ENCODE data around the gene LYST. TPM values are rescaled to one million over a fixed set of nuclear protein-coding genes. Genes with fewer than 3 reads are reported as not detected.

LYST gene
- total RNA-seq, 1 donor from 2014 or later: 24.5 TPM

DNA sequence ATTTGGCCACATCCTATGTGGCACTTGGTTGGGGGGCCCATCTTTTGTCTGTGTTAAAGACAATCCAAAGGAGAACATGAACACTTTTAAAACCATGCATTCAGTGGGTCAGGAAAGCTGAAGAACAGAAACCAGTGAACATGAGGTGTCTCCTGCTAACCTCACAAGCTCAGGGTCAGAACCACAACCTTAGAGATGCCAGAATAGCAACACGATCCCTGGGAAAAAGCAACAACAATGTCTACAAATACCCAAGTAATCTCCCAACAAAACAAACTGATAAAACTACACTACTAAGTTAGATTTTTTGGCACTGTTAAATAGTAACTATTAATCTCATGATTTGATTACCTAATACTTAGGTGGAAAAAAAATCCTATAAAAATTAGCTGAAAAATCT, 183.1 kb downstream of the LYST start:
- Histone ChIP-seq H3K4me3 (ENCODE audit: low read length in 3 of 3) (no peak overlapping the region), H3K9ac (ENCODE audit: low read depth in 1 of 3, low read length in 3 of 3) (no peak overlapping the region), H3K27ac (ENCODE audit: low read depth, low read length) (no peak overlapping the region), H3K4me1 (ENCODE audit: control insufficient read depth in 3 of 3, insufficient read depth in 3 of 3, low read length in 3 of 3) (no peaks in the 10 kb centered on the region), H3K9me3 (ENCODE audit: control insufficient read depth in 3 of 3, low read length in 3 of 3) (no peaks in the 10 kb centered on the region), H3K36me3 (ENCODE audit: control insufficient read depth in 3 of 3, insufficient read depth in 3 of 3, low read length in 3 of 3) (peaks cover 3 to 10% (median 8%) of the 10 kb centered on the region in 3 donors), H3K27me3 (ENCODE audit: control insufficient read depth in 3 of 3, insufficient read depth in 3 of 3, low read length in 3 of 3) (no peaks in the 10 kb centered on the region)

DNA sequence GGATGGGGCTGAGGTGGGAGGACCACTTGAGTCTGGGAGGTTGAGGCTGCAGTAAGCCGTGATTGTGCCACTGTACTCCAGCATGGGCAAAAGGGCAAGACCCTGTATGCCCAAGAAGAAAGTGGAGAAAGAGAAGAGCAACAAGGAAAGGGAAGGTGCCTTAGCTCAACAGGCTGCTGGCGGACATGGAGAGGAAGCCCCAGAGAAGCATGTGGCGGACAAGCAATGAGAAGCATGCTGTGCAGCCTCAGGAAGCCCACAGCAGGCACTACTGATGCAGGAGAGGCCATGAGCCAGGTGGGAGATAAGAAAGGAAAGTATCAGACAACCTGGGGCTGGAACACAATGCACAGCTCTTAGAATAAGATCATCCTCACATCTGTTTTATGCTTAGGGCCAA, 184.5 kb downstream of the LYST start:
- Histone ChIP-seq H3K4me1 (ENCODE audit: control insufficient read depth in 3 of 3, insufficient read depth in 3 of 3, low read length in 3 of 3) (no peaks in the 10 kb centered on the region), H3K9ac (ENCODE audit: low read depth in 1 of 3, low read length in 3 of 3) (no peak overlapping the region), H3K27ac (ENCODE audit: low read depth, low read length) (no peak overlapping the region), H3K4me3 (ENCODE audit: low read length in 3 of 3) (no peak overlapping the region), H3K27me3 (ENCODE audit: control insufficient read depth in 3 of 3, insufficient read depth in 3 of 3, low read length in 3 of 3) (no peaks in the 10 kb centered on the region), H3K36me3 (ENCODE audit: control insufficient read depth in 3 of 3, insufficient read depth in 3 of 3, low read length in 3 of 3) (peaks cover 3 to 8% (median 7%) of the 10 kb centered on the region in 3 donors), H3K9me3 (ENCODE audit: control insufficient read depth in 3 of 3, low read length in 3 of 3) (no peaks in the 10 kb centered on the region)

DNA sequence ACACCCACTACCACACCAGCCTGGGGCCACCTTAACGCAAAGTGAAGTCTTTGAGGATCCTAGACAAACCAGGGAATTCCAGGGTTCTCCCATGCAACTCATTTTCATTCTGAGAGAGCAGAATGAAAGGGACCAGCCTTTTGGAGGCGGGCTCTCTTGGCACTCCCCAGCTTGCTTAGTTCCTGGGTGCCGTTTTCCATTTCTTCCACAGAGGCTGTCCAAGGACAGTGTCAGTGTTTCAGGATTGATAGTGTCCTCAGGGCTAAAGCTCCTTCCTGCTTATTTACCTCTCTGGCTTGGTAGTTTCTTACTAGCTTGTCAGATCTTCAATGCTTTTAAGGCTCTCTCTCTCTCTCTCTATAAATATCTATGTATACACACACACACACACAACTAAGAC, 187.1 kb downstream of the LYST start:
- Histone ChIP-seq H3K27ac (ENCODE audit: low read depth, low read length) (no peak overlapping the region), H3K36me3 (ENCODE audit: control insufficient read depth in 3 of 3, insufficient read depth in 3 of 3, low read length in 3 of 3) (peaks cover 15 to 23% (median 21%) of the 10 kb centered on the region in 3 donors), H3K4me1 (ENCODE audit: control insufficient read depth in 3 of 3, insufficient read depth in 3 of 3, low read length in 3 of 3) (no peaks in the 10 kb centered on the region), H3K9ac (ENCODE audit: low read depth in 1 of 3, low read length in 3 of 3) (no peak overlapping the region), H3K27me3 (ENCODE audit: control insufficient read depth in 3 of 3, insufficient read depth in 3 of 3, low read length in 3 of 3) (no peaks in the 10 kb centered on the region), H3K4me3 (ENCODE audit: low read length in 3 of 3) (no peak overlapping the region), H3K9me3 (ENCODE audit: control insufficient read depth in 3 of 3, low read length in 3 of 3) (no peaks in the 10 kb centered on the region)

DNA sequence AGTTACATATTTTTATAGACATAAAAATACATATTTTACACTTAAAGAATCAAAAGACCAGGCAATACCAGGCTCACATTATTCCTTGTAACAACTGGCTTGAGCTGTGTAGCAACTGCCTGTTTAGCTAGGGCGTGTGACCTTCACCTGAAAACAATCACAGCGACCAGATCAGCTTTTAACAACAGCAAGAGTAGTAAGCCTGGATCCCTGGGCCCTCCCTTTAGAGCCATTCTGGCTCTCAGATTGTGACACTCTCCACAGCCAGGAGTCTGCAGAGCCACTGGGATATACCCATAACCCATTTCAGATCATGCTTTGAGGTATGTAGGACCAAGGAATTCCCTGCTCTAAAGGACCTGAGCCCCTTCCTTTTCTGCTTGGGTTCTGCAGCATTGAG, 187.7 kb downstream of the LYST start:
- Histone ChIP-seq H3K4me1 (ENCODE audit: control insufficient read depth in 3 of 3, insufficient read depth in 3 of 3, low read length in 3 of 3) (no peaks in the 10 kb centered on the region), H3K27me3 (ENCODE audit: control insufficient read depth in 3 of 3, insufficient read depth in 3 of 3, low read length in 3 of 3) (no peaks in the 10 kb centered on the region), H3K4me3 (ENCODE audit: low read length in 3 of 3) (no peak overlapping the region), H3K9ac (ENCODE audit: low read depth in 1 of 3, low read length in 3 of 3) (no peak overlapping the region), H3K9me3 (ENCODE audit: control insufficient read depth in 3 of 3, low read length in 3 of 3) (no peaks in the 10 kb centered on the region), H3K36me3 (ENCODE audit: control insufficient read depth in 3 of 3, insufficient read depth in 3 of 3, low read length in 3 of 3) (peaks cover 15 to 25% (median 21%) of the 10 kb centered on the region in 3 donors), H3K27ac (ENCODE audit: low read depth, low read length) (no peak overlapping the region)

DNA sequence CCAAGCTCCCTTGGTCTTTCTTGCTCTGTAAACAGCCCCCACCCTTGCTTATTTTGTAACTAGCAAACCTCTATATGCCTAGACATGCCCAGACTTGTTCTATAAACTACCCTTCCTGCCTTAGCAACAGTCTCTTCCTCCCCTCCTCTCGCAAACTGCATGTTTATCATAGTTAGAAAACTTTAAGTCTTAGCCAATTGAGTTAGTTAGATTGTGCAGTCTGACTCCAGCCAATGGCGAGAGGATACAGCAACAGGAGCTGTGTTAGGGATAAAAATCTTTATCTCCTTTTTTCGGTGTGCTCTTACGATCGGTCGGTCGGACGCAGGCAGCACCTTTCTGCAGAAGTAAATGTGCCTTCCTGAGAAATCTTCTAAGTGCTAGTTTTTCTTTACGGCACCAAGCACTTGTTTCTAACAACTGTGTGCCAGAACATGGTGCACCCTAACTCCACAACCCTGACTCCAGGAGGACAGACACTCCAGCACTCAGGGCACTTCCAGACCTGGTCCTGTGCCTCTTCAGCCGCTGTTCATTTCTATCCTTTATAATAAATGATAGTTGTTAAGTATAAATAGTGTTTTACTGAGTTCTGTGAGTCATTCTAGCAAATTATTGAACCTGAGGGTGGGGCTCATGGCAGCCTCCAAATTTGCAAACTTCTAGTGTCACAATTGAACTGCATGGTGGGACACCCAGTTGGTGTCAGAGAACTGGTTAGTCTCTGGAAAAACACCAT, 191.4 kb downstream of the LYST start:
- Histone ChIP-seq H3K4me1 (ENCODE audit: control insufficient read depth in 3 of 3, insufficient read depth in 3 of 3, low read length in 3 of 3) (no peaks in the 10 kb centered on the region), H3K36me3 (ENCODE audit: control insufficient read depth in 3 of 3, insufficient read depth in 3 of 3, low read length in 3 of 3) (peaks cover 13 to 51% (median 27%) of the 10 kb centered on the region in 3 donors), H3K27me3 (ENCODE audit: control insufficient read depth in 3 of 3, insufficient read depth in 3 of 3, low read length in 3 of 3) (no peaks in the 10 kb centered on the region), H3K9me3 (ENCODE audit: control insufficient read depth in 3 of 3, low read length in 3 of 3) (peaks cover 0 to 9% (median 3%) of the 10 kb centered on the region in 3 donors), H3K4me3 (ENCODE audit: low read length in 3 of 3) (no peak overlapping the region), H3K27ac (ENCODE audit: low read depth, low read length) (no peak overlapping the region), H3K9ac (ENCODE audit: low read depth in 1 of 3, low read length in 3 of 3) (no peak overlapping the region)

DNA sequence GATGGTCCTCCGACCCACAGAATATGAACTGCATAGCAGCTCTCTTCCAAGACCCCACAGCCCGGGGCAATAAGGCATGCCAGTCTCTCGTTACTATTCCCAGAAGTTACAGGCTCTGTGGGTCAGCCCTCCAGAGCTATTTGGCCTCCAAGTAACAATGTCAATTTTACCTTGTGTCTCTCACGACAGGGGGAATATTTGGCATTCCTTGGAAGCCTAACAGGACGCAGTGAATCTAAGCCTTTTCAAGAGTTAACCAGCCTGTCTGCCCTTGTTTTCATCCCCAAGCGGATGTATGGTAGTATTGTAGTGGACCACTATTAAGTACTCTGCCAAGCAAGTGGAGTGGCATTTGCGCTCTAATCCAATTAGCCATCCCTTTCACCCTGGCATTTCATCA, 192.7 kb downstream of the LYST start:
- peaks cover 16 to 54% (median 31%) of the 10 kb centered on the region in 3 donors for H3K36me3 ChIP-seq (ENCODE audit: control insufficient read depth in 3 of 3, insufficient read depth in 3 of 3, low read length in 3 of 3)
- H3K27ac ChIP-seq (ENCODE audit: low read depth, low read length): no peak overlapping the region
- no peaks in the 10 kb centered on the region for H3K4me1 ChIP-seq (ENCODE audit: control insufficient read depth in 3 of 3, insufficient read depth in 3 of 3, low read length in 3 of 3)
- H3K9ac ChIP-seq (ENCODE audit: low read depth in 1 of 3, low read length in 3 of 3): no peak overlapping the region
- H3K4me3 ChIP-seq (ENCODE audit: low read length in 3 of 3): no peak overlapping the region
- peaks cover 0 to 14% (median 7%) of the 10 kb centered on the region in 3 donors for H3K9me3 ChIP-seq (ENCODE audit: control insufficient read depth in 3 of 3, low read length in 3 of 3)
- no peaks in the 10 kb centered on the region for H3K27me3 ChIP-seq (ENCODE audit: control insufficient read depth in 3 of 3, insufficient read depth in 3 of 3, low read length in 3 of 3)

DNA sequence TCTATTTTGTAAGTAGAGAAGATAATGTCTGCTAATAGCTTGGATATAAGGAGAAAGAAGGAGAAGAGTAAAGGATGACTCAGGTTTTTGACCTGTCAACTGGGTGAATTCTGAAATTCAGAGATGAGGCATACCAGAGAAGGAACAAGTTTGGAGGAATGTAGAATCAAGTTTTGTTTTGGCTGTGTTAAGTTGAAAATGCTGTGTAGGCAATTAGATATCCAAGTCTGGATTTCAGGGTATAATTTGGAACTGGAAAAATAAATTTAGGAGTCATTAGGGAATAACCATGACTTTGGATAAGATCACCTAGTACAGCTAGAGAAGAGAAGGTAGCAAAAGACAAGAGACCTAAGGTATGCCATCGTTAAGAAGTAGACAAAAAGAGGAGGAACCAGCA, 194.7 kb downstream of the LYST start:
- H3K4me1 ChIP-seq (ENCODE audit: control insufficient read depth in 3 of 3, insufficient read depth in 3 of 3, low read length in 3 of 3): no peaks in the 10 kb centered on the region
- no peak overlapping the region for H3K9ac ChIP-seq (ENCODE audit: low read depth in 1 of 3, low read length in 3 of 3)
- no peaks in the 10 kb centered on the region for H3K27me3 ChIP-seq (ENCODE audit: control insufficient read depth in 3 of 3, insufficient read depth in 3 of 3, low read length in 3 of 3)
- H3K27ac ChIP-seq (ENCODE audit: low read depth, low read length): no peak overlapping the region
- H3K4me3 ChIP-seq (ENCODE audit: low read length in 3 of 3): no peak overlapping the region
- H3K36me3 ChIP-seq (ENCODE audit: control insufficient read depth in 3 of 3, insufficient read depth in 3 of 3, low read length in 3 of 3): peaks cover 16 to 51% (median 30%) of the 10 kb centered on the region in 3 donors
- H3K9me3 ChIP-seq (ENCODE audit: control insufficient read depth in 3 of 3, low read length in 3 of 3): peaks cover 0 to 14% (median 7%) of the 10 kb centered on the region in 3 donors

DNA sequence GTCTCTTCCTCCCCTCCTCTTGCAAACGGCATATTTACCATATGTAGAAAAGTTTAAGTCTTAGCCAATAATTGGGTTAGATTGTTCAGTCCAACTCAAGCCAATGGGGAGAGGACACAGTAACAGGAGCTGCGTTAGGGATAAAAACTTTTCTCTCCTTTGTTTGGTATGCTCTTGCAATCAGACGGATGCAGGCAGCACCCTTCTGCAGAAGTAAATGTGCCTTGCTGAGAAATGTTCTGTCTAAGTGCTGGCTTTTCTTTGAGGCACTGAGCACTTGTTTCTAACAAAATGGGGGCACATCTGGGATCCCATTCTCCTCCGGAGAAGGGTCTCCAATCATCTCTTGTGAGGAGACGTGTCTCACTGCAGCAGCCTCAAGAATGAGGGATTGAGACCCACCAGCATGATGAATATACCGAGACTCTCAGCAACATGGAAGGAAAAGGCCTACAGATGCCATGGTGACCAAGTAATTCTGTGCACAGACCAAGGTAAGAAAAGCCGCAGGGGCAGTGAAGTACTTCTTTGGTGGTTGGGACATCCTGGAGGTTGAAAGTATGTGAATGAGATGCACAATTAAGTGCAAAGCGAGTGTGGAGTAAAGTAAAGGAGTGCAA, 196.4 kb downstream of the LYST start:
- Histone ChIP-seq H3K27me3 (ENCODE audit: control insufficient read depth in 3 of 3, insufficient read depth in 3 of 3, low read length in 3 of 3) (no peaks in the 10 kb centered on the region), H3K36me3 (ENCODE audit: control insufficient read depth in 3 of 3, insufficient read depth in 3 of 3, low read length in 3 of 3) (peaks cover 7 to 35% (median 18%) of the 10 kb centered on the region in 3 donors), H3K4me3 (ENCODE audit: low read length in 3 of 3) (no peak overlapping the region), H3K27ac (ENCODE audit: low read depth, low read length) (no peak overlapping the region), H3K9me3 (ENCODE audit: control insufficient read depth in 3 of 3, low read length in 3 of 3) (peaks cover 0 to 14% (median 7%) of the 10 kb centered on the region in 3 donors), H3K4me1 (ENCODE audit: control insufficient read depth in 3 of 3, insufficient read depth in 3 of 3, low read length in 3 of 3) (no peaks in the 10 kb centered on the region), H3K9ac (ENCODE audit: low read depth in 1 of 3, low read length in 3 of 3) (no peak overlapping the region)

DNA sequence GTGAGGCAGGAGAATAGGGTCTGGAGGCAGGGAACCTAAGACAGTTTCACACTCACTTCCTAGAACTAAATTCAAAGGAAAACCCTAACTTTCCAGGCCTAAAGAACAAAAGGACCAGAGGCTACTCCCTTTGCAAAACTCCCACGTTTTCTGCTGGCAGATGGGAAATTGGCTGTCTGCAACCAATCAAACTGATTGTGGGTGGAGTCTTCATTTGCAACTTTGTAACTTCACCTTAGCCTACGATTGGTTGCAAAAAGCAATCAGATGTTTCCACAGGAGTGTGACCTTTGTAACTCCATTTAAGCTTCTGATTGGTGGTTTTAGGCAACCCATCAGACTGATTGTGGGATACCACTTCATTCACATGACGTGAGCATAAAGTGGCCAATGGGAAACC, 197.4 kb downstream of the LYST start:
- no peak overlapping the region for H3K4me3 ChIP-seq (ENCODE audit: low read length in 3 of 3)
- H3K4me1 ChIP-seq (ENCODE audit: control insufficient read depth in 3 of 3, insufficient read depth in 3 of 3, low read length in 3 of 3): no peaks in the 10 kb centered on the region
- H3K27ac ChIP-seq (ENCODE audit: low read depth, low read length): no peak overlapping the region
- H3K27me3 ChIP-seq (ENCODE audit: control insufficient read depth in 3 of 3, insufficient read depth in 3 of 3, low read length in 3 of 3): no peaks in the 10 kb centered on the region
- H3K36me3 ChIP-seq (ENCODE audit: control insufficient read depth in 3 of 3, insufficient read depth in 3 of 3, low read length in 3 of 3): peaks cover 4 to 31% (median 14%) of the 10 kb centered on the region in 3 donors
- H3K9me3 ChIP-seq (ENCODE audit: control insufficient read depth in 3 of 3, low read length in 3 of 3): peaks cover 0 to 14% (median 7%) of the 10 kb centered on the region in 3 donors
- no peak overlapping the region for H3K9ac ChIP-seq (ENCODE audit: low read depth in 1 of 3, low read length in 3 of 3)

DNA sequence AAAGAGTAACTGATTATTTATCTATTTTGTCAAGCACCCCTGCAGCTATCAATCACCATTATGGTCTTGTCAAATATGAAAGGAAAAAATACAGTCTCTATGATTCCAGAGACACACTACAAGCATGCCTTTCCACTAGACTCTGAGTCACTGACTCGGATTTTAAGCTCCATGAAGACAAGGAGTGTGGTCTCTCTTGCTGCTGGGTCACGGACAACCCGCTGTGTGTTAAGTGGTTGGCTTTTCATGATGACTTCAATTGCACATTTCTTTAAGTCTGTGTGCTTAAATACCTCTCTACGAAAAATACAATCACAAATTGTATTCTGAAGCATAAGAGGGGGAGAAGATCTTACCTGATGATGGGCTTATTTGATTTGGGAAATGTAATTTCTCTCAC, 203.1 kb downstream of the LYST start:
- Histone ChIP-seq H3K4me1 (ENCODE audit: control insufficient read depth in 3 of 3, insufficient read depth in 3 of 3, low read length in 3 of 3) (no peaks in the 10 kb centered on the region), H3K9me3 (ENCODE audit: control insufficient read depth in 3 of 3, low read length in 3 of 3) (no peaks in the 10 kb centered on the region), H3K27ac (ENCODE audit: low read depth, low read length) (no peak overlapping the region), H3K36me3 (ENCODE audit: control insufficient read depth in 3 of 3, insufficient read depth in 3 of 3, low read length in 3 of 3) (peaks cover 11 to 17% (median 14%) of the 10 kb centered on the region in 3 donors), H3K4me3 (ENCODE audit: low read length in 3 of 3) (no peak overlapping the region), H3K9ac (ENCODE audit: low read depth in 1 of 3, low read length in 3 of 3) (no peak overlapping the region), H3K27me3 (ENCODE audit: control insufficient read depth in 3 of 3, insufficient read depth in 3 of 3, low read length in 3 of 3) (no peaks in the 10 kb centered on the region)

All from skeletal muscle tissue (tissue), 4 donors.